ENCODE results near the gene TNK2.

- TF ChIP-seq SP2 (tag by site-specific recombination; IDR thresholded peaks at IDR 0.05): no peak
- TF ChIP-seq ZNF449 (tag by site-specific recombination; IDR thresholded peaks at IDR 0.05): no peak
- TF ChIP-seq CTCF (tag by site-specific recombination; IDR thresholded peaks at IDR 0.05): no peak
- TF ChIP-seq ZBTB26 (tag by site-specific recombination; optimal IDR thresholded peaks at IDR 0.05): no peak
- no peak for TF ChIP-seq TRIM28 (IDR thresholded peaks at IDR 0.05; ENCODE audit: borderline replicate concordance, low read length)
- no peak for TF ChIP-seq SCRT2 (tag by site-specific recombination; IDR thresholded peaks at IDR 0.05)
- no peak for TF ChIP-seq ZNF530 (tag by site-specific recombination; IDR thresholded peaks at IDR 0.05; ENCODE audit: low read depth)
- no peak for TF ChIP-seq ZNF133 (tag by site-specific recombination; IDR thresholded peaks at IDR 0.05)
- no peak for TF ChIP-seq GLI4 (tag by site-specific recombination; IDR thresholded peaks at IDR 0.05)
Measured at GRCh38 chr3:195888981-195889869, 19.1 kb downstream of the TNK2 start.

All from HEK293 (cell line).